ENCODE measurements around the gene SLC25A6.
"Not testable (repeated sequence)": the region's sequence is repeated elsewhere in the genome, so short reads cannot be mapped to it uniquely, and the experiment has no call there.

Gene SLC25A6

GRCh38 chrX:1389181-1389992 is 2.5 kb downstream of the SLC25A6 start:
- no peak for DNase-seq

GRCh38 chrX:1388651-1389050 is 3.3 kb downstream of the SLC25A6 start:
- no peak for DNase-seq

GRCh38 chrX:1387141-1387776 is 4.7 kb downstream of the SLC25A6 start:
- DNase-seq: no peak

- no peak for DNase-seq
These were observed 5.4 kb downstream of the SLC25A6 start for GRCh38 chrX:1386338-1387127.

GRCh38 chrX:1385253-1386223 is 6.4 kb downstream of the SLC25A6 start:
- no peak for DNase-seq

- DNase-seq: no peak
These were observed 7.2 kb downstream of the SLC25A6 start for GRCh38 chrX:1384658-1385252.

GRCh38 chrX:1380672-1381233 is 11.2 kb downstream of the SLC25A6 start:
- no peak for DNase-seq

GRCh38 chrX:1378306-1378759 is 13.6 kb downstream of the SLC25A6 start:
- DNase-seq: no peak

GRCh38 chrX:1368385-1368698 is 23.6 kb downstream of the SLC25A6 start:
- DNase-seq: no peak

GRCh38 chrX:1366363-1366762 is 25.6 kb downstream of the SLC25A6 start:
- DNase-seq: not testable (repeated sequence)

- no peak for DNase-seq
These were observed 30.0 kb downstream of the SLC25A6 start for GRCh38 chrX:1361910-1362309.

- DNase-seq: no peak
These were observed 30.6 kb downstream of the SLC25A6 start for GRCh38 chrX:1361275-1361674.

- no peak for DNase-seq
These were observed 31.7 kb downstream of the SLC25A6 start for GRCh38 chrX:1360171-1360570.

GRCh38 chrX:1359477-1359873 is 32.4 kb downstream of the SLC25A6 start:
- DNase-seq: no peak

- DNase-seq: no peak
These were observed 33.0 kb downstream of the SLC25A6 start for GRCh38 chrX:1358793-1359476.

GRCh38 chrX:1357993-1358392 is 33.9 kb downstream of the SLC25A6 start:
- no peak for DNase-seq

GRCh38 chrX:1355131-1356046 is 36.5 kb downstream of the SLC25A6 start:
- DNase-seq: peak; percentile 40

- no peak for DNase-seq
These were observed 37.6 kb downstream of the SLC25A6 start for GRCh38 chrX:1354036-1355019.

Data from OCI-M1 (cell line).